CD4-positive, alpha-beta T cell treated with Interleukin-15 for 1 hour (primary cell): ENCODE data around the gene DENND2A.
"Not testable (repeated sequence)": the region's sequence is repeated elsewhere in the genome, so short reads cannot be mapped to it uniquely, and the experiment has no call there.

Experiments used
- DNase-seq: peaks from one replicate; pipeline ENCODE4 v3.0.0-alpha.2; 2020

DENND2A gene

GRCh38 chr7:140673063-140673773 is 32.6 kb upstream of the DENND2A start:
- peak; percentile 47 for DNase-seq

GRCh38 chr7:140672382-140673062 is 31.9 kb upstream of the DENND2A start, which contains the start of gene ADCK2:
ADCK2 (plus strand) TSS chr7:140672945; CDS start chr7:140673331, 386 bp downstream.
- peak; percentile 49 for DNase-seq

GRCh38 chr7:140671966-140672365 is 31.4 kb upstream of the DENND2A start:
- DNase-seq, result no peak

GRCh38 chr7:140670343-140670935 is 29.8 kb upstream of the DENND2A start:
- DNase-seq, result no peak

- DNase-seq, result not testable (repeated sequence)
These were observed 29.2 kb upstream of the DENND2A start for GRCh38 chr7:140669862-140670261.

GRCh38 chr7:140669352-140669751 is 28.7 kb upstream of the DENND2A start:
- DNase-seq, result no peak

- no peak for DNase-seq
These were observed 28.0 kb upstream of the DENND2A start for GRCh38 chr7:140668641-140669040.

- DNase-seq, result no peak
These were observed 26.9 kb upstream of the DENND2A start for GRCh38 chr7:140667476-140667875.

- DNase-seq, result not testable (repeated sequence)
These were observed 22.3 kb upstream of the DENND2A start for GRCh38 chr7:140662938-140663337.

- no peak for DNase-seq
These were observed 20.5 kb upstream of the DENND2A start for GRCh38 chr7:140661124-140661523.

- DNase-seq, result no peak
These were observed 19.2 kb upstream of the DENND2A start for GRCh38 chr7:140659856-140660255.

GRCh38 chr7:140657891-140658290 is 17.3 kb upstream of the DENND2A start:
- no peak for DNase-seq

GRCh38 chr7:140656548-140657515 is 16.2 kb upstream of the DENND2A start:
- peak; percentile 57 for DNase-seq

- no peak for DNase-seq
These were observed 15.1 kb upstream of the DENND2A start for GRCh38 chr7:140655511-140656408.

GRCh38 chr7:140654661-140655060 is 14.0 kb upstream of the DENND2A start:
- no peak for DNase-seq

- DNase-seq, result no peak
These were observed 13.4 kb upstream of the DENND2A start for GRCh38 chr7:140654109-140654387.

- no peak for DNase-seq
These were observed 12.9 kb upstream of the DENND2A start for GRCh38 chr7:140653319-140654108.

GRCh38 chr7:140650367-140650766 is 9.8 kb upstream of the DENND2A start:
- no peak for DNase-seq

- DNase-seq, result no peak
These were observed 9.1 kb upstream of the DENND2A start for GRCh38 chr7:140649556-140650205.

- peak; percentile 42 for DNase-seq
These were observed 6.5 kb upstream of the DENND2A start for GRCh38 chr7:140646931-140647647.
